ENCODE measurements around the gene UBE2J2.

UBE2J2 gene

GRCh38 chr1:1237874-1238701 is 35.6 kb downstream of the UBE2J2 start:
- no peak for DNase-seq

- no peak for DNase-seq
Observed at GRCh38 chr1:1236945-1237873, 36.4 kb downstream of the UBE2J2 start.

GRCh38 chr1:1236176-1236763 is 37.4 kb downstream of the UBE2J2 start:
- no peak for DNase-seq

- DNase-seq: no peak
Observed at GRCh38 chr1:1235016-1235744, 38.5 kb downstream of the UBE2J2 start.

- DNase-seq: no peak
Observed at GRCh38 chr1:1234180-1234808, 39.4 kb downstream of the UBE2J2 start.

- DNase-seq: no peak
Observed at GRCh38 chr1:1233567-1233892, 40.1 kb downstream of the UBE2J2 start.

- DNase-seq: no peak
Observed at GRCh38 chr1:1232796-1233566, 40.7 kb downstream of the UBE2J2 start.

GRCh38 chr1:1232208-1232795 is 41.4 kb downstream of the UBE2J2 start, which contains the start of gene B3GALT6:
Gene B3GALT6, plus strand, starts transcription at chr1:1232237. Its CDS starts 42 bp downstream, at chr1:1232279.
- DNase-seq: no peak

GRCh38 chr1:1231400-1232207 is 42.0 kb downstream of the UBE2J2 start, which contains the start of gene SDF4:
Gene SDF4, minus strand, starts transcription at chr1:1232001. Its CDS starts 3,229 bp downstream, at chr1:1228772.
- DNase-seq: peak; percentile 96 to 97

GRCh38 chr1:1230656-1231399 is 42.8 kb downstream of the UBE2J2 start:
- no peak for DNase-seq

GRCh38 chr1:1229770-1230169 is 43.9 kb downstream of the UBE2J2 start:
- no peak for DNase-seq

GRCh38 chr1:1228596-1229321 is 44.9 kb downstream of the UBE2J2 start:
- no peak for DNase-seq

- DNase-seq: no peak
Observed at GRCh38 chr1:1228187-1228586, 45.5 kb downstream of the UBE2J2 start.

GRCh38 chr1:1227386-1227785 is 46.3 kb downstream of the UBE2J2 start:
- DNase-seq: no peak

GRCh38 chr1:1226566-1227362 is 46.9 kb downstream of the UBE2J2 start:
- no peak for DNase-seq

- DNase-seq: no peak
Observed at GRCh38 chr1:1225913-1226312, 47.7 kb downstream of the UBE2J2 start.

GRCh38 chr1:1225238-1225845 is 48.3 kb downstream of the UBE2J2 start:
- DNase-seq: no peak
